Activated CD8-positive, alpha-beta T cell treated with anti-CD3 and anti-CD28 coated beads for 36 hours (primary cell): ENCODE results near the gene AMBP. TPM values are rescaled to one million over a fixed set of nuclear protein-coding genes. Genes with fewer than 3 reads are reported as not detected.

Experiments used
- ATAC-seq: fragments of 200-7000 bp; cut with Tn5 transposase; one replicate; pipeline ENCODE4 v1.10.0; 2021; ENCODE audit warnings: mild to moderate bottlenecking, moderate library complexity
- CTCF ChIA-PET: fragments of 350-600 bp; sonication (Branson Sonifier 250); formaldehyde crosslinking; loops from one replicate; lab custom pipeline; 2021; ENCODE audit warnings: antibody characterized with exemption; lab: Charles Lee
- POLR2A ChIA-PET: fragments of 350-600 bp; sonication (Branson Sonifier 250); formaldehyde crosslinking; loops from one replicate; lab custom pipeline; 2021; ENCODE audit warnings: antibody characterized with exemption; lab: Charles Lee
- DNase-seq: peaks from one replicate; pipeline ENCODE4 v3.0.0-alpha.2; 2020
- H3K27ac Mint-ChIP-seq: one replicate; pipeline ENCODE4 v1.8.0; 2021; ENCODE audit warnings: mild to moderate bottlenecking, mixed read lengths
- H3K27me3 Mint-ChIP-seq: one replicate; pipeline ENCODE4 v1.8.0; 2021; ENCODE audit warnings: mixed read lengths
- H3K36me3 Mint-ChIP-seq: one replicate; pipeline ENCODE4 v1.8.0; 2021; ENCODE audit warnings: low read depth, mixed read lengths
- H3K4me1 Mint-ChIP-seq: one replicate; pipeline ENCODE4 v1.8.0; 2021; ENCODE audit warnings: low read depth, mixed read lengths
- H3K4me3 Mint-ChIP-seq: one replicate; pipeline ENCODE4 v1.8.0; 2021; ENCODE audit warnings: mild to moderate bottlenecking, moderate library complexity, mixed read lengths
- H3K9me3 Mint-ChIP-seq: one replicate; pipeline ENCODE4 v1.8.0; 2021; ENCODE audit warnings: mixed read lengths
- intact Hi-C: fragments of 100-400 bp; cut with micrococcal nuclease; formaldehyde crosslinking; loops from one replicate; pipeline ENCODE4 v1.10.0; 2022
- total RNA-seq, 2 experiments: library from RNA; stranded (reverse); gene quantifications; one replicate each; pipeline ENCODE4 v1.2.3, GENCODE V29; 2021
- TF ChIP-seq, protein P1 (sequence below): fragments of 200-600 bp; IDR thresholded peaks from one replicate; pipeline ENCODE4 v1.8.0; 2022; ENCODE audit warnings: antibody characterized with exemption, mild to moderate bottlenecking

The AMBP gene
- total RNA-seq, 2 experiments from 2014 or later, result not detected

DNA sequence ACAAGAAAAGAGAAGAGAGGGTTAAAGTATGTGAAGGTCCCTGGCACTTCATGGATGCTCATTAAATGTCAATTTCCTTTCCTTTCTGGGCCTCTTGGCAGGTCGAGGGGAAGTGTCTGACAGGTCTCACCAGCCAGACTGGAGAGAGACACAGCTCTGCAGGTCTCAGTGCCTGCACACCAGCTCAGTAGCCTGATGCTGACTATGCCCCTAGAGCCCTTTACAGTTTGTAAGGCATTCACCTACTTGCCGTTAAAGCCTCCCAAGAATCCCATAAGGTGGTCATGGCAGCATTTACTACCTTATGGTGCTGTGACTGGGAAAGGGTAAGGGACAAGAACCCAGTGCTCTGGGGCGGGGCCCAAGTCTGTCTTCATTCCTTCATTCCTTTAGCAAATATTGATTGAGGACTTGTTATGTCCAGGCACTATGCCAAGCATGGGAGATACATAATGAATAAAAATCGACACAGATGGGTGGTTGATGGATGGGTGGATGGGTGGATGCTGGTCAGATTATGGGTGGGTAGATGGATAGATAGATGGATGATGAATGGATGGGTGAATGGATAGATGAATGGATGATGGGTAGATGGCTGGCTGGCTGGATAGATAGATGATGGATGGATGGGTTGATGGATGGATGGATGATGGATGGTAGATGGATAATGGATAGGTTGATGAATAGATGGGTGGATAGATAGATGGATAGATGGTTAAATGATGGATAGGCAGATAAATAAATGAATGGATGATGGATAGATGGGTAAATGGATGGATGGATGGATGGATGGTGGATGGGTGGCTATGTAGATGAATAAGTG lies 42.3 kb upstream of the AMBP start:
- Mint-ChIP-seq H3K27ac (no peak overlapping the region), H3K27me3 (peaks cover 20% of the 10 kb centered on the region), H3K4me3 (no peak overlapping the region), H3K9me3 (no peaks in the 10 kb centered on the region), H3K4me1 (no peaks in the 10 kb centered on the region), H3K36me3 (no peaks in the 10 kb centered on the region)
- CTCF ChIA-PET, result interaction anchor here (1.0 kb wide), 1 partner anchor 12 kb away, joined by 3 read pairs; no protein-coding TSS in a partner anchor
- POLR2A ChIA-PET, result interaction anchor here (0.6 kb wide), 1 partner anchor 146 kb away, joined by 3 read pairs; no protein-coding TSS in a partner anchor
- DNase-seq (no peak), ATAC-seq (no peak)
- TF ChIP-seq, protein P1, sequence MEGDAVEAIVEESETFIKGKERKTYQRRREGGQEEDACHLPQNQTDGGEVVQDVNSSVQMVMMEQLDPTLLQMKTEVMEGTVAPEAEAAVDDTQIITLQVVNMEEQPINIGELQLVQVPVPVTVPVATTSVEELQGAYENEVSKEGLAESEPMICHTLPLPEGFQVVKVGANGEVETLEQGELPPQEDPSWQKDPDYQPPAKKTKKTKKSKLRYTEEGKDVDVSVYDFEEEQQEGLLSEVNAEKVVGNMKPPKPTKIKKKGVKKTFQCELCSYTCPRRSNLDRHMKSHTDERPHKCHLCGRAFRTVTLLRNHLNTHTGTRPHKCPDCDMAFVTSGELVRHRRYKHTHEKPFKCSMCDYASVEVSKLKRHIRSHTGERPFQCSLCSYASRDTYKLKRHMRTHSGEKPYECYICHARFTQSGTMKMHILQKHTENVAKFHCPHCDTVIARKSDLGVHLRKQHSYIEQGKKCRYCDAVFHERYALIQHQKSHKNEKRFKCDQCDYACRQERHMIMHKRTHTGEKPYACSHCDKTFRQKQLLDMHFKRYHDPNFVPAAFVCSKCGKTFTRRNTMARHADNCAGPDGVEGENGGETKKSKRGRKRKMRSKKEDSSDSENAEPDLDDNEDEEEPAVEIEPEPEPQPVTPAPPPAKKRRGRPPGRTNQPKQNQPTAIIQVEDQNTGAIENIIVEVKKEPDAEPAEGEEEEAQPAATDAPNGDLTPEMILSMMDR, result no peak
- intact Hi-C loops, result no loop called here

DNA sequence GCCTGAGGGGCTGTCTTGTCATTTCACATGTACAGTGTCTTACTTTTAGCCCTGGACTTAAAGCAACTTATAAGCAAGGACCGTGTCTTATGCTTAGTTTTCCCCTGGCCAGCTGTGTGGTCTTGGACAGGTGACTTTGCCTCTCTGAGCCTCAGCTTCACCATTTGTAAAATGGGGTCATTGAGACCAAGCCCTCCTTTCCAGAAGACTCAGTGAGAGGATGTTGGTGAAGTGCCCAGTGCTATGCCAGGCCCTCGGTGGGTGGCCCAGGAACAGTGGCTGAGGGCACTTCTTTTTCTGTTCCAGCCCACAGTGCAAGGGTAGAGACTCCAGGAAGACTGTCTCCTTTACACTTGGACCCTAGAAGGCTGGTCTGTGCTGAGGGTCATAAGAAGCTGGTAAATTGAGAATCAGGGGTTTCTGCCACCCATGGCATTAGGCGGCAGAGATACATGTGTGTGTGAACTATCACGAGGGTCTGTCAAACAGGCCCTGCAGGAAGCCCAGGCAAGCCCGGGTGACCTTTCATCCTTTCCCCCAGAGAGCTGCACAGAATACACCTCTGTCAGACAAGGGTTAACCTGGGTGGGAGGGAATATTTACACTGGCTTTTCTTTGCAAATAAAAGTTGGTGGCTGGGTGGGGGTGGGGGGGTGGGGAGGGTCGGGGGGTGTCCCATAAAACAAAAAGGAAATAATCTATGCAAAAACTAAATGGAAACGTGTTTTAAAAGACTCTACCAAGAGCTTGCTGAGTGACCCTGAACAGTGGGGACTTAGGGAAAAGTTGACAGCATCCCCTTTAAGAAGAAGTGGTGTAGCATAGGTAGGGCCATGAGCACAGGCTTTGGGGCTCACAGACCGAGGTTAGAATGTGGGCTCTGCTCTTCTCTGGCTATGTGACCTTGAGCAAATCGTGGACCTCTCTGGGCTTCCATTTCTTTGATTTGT lies 41.4 kb upstream of the AMBP start:
- Mint-ChIP-seq H3K27ac (no peak overlapping the region), H3K36me3 (no peaks in the 10 kb centered on the region), H3K4me1 (no peaks in the 10 kb centered on the region), H3K27me3 (peaks cover 20% of the 10 kb centered on the region), H3K9me3 (no peaks in the 10 kb centered on the region), H3K4me3 (no peak overlapping the region)
- DNase-seq (no peak), ATAC-seq (no peak)
- ChIA-PET POLR2A (no interaction called here), CTCF (interaction anchor here (1.0 kb wide), 1 partner anchor 12 kb away, joined by 3 read pairs; no protein-coding TSS in a partner anchor)
- intact Hi-C loops, result no loop called here
- TF ChIP-seq, protein P1, result no peak

DNA sequence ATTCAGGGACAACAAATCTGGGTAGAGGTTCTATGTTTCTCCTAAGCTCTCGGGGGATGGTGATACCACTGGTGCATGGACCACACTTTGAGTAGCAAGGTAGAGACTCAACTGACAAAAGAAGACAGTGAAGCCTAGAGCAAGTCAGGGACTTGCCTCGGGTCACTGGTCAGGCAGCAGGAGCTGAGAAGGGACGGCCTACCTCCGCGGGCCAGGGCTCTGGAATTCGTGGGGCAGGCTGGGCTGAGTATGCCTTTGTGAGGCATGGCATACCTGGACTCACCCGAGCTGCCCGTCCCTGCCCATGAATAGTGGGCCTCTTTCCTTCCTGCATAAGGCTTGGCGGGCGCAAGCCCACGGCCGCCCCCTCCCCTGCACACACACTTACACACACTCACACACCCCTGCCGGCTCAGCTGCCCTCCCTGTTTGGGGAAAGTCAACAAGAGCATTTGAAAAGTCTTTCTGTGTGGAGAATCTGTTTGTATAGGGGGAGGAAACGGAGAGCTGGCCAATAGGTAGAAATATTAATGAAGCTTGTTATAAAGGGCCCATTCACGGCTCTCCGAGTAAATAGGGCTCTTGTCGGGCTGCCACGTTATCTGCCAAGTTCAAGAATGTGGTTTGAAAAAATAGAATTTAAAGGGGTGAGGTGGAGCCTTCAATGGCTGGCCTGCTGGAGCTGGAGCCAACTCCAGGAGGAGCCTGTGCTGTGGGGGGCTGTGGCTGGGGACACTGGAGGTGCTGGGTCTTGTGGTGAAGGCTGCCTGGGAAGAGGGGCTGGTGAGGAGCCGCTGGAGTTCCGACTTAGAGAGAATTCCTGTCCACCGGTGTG lies 40.1 kb upstream of the AMBP start:
- ChIA-PET POLR2A (no interaction called here), CTCF (interaction anchor here (1.2 to 1.4 kb wide), 3 partner anchors 10 to 173 kb away, joined by 3 to 5 read pairs (median 4); no protein-coding TSS in a partner anchor)
- intact Hi-C loops, result no loop called here
- no peaks in the 10 kb centered on the region for H3K36me3 Mint-ChIP-seq
- peaks cover 26% of the 10 kb centered on the region for H3K27me3 Mint-ChIP-seq
- TF ChIP-seq, protein P1, result no peak
- ATAC-seq, result no peak
- no peaks in the 10 kb centered on the region for H3K9me3 Mint-ChIP-seq
- H3K4me3 Mint-ChIP-seq, result no peak overlapping the region
- DNase-seq, result no peak
- H3K4me1 Mint-ChIP-seq, result no peaks in the 10 kb centered on the region
- H3K27ac Mint-ChIP-seq, result no peak overlapping the region

DNA sequence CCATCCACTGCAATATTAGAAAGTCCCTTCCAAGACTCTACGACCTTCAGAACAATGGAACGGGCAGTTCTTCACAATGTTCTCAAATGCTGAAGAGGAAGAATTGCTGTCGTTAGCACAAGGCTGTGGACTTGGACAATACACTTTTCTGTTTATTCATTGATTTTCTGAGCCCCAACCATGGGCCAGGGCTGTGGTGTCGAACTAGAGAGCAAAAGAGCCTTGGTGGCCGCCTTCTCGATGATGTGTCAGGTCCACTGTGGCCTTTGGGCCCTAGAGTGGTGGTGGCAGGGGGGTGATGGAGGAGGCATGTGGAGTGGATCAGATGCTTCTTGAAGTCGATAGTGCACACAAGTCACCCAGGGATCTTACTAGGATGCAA lies 39.5 kb upstream of the AMBP start:
- POLR2A ChIA-PET, result no interaction called here

More for the DNA sequence above, 39.5 kb upstream of the AMBP start:
- TF ChIP-seq, protein P1, result no peak
- H3K36me3 Mint-ChIP-seq, result no peaks in the 10 kb centered on the region
- H3K9me3 Mint-ChIP-seq, result no peaks in the 10 kb centered on the region
- H3K27me3 Mint-ChIP-seq, result peaks cover 29% of the 10 kb centered on the region
- no peak overlapping the region for H3K4me3 Mint-ChIP-seq
- intact Hi-C loops, result no loop called here
- H3K4me1 Mint-ChIP-seq, result no peaks in the 10 kb centered on the region
- no peak overlapping the region for H3K27ac Mint-ChIP-seq
- ATAC-seq, result no peak
- CTCF ChIA-PET, result interaction anchor here (1.2 to 1.4 kb wide), 3 partner anchors 9 to 173 kb away, joined by 3 to 5 read pairs (median 4); no protein-coding TSS in a partner anchor
- no peak for DNase-seq
